NCI-H2171 (cell line): Measurements from ENCODE around the gene LDLR.
"Not testable (repeated sequence)": the region's sequence is repeated elsewhere in the genome, so short reads cannot be mapped to it uniquely, and the experiment has no call there.

ENCODE experiments used
- DNase-seq: peaks from one replicate; lab custom pipeline; 2025; lab: John Stamatoyannopoulos, UW

Gene LDLR

DNA sequence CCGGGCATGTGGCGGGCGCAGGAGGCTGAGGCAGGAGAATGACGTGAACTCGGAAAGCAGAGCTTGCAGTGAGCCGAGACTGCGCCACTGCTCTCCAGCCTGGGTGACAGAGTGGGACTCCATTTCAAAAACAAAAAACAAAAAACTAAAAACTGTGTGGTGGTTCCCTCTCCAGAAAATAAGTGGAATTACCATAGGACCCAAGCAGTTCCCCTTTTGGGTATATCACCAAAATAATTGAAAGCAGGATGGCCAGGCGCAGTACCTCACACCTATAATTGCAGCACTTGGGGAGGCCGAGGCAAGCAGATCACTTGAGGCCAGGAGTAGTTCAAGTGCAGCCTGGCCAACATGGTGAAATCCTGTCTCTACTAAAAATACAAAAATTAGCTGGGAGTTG, 15.7 kb upstream of the LDLR start:
- no peak for DNase-seq

- not testable (repeated sequence) for DNase-seq
These were observed 12.5 kb upstream of the LDLR start for GRCh38 chr19:11076792-11077191.

- DNase-seq = no peak
These were observed 10.4 kb upstream of the LDLR start for GRCh38 chr19:11078893-11079292.

- DNase-seq = no peak
These were observed 9.3 kb upstream of the LDLR start for GRCh38 chr19:11079999-11080398.

DNA sequence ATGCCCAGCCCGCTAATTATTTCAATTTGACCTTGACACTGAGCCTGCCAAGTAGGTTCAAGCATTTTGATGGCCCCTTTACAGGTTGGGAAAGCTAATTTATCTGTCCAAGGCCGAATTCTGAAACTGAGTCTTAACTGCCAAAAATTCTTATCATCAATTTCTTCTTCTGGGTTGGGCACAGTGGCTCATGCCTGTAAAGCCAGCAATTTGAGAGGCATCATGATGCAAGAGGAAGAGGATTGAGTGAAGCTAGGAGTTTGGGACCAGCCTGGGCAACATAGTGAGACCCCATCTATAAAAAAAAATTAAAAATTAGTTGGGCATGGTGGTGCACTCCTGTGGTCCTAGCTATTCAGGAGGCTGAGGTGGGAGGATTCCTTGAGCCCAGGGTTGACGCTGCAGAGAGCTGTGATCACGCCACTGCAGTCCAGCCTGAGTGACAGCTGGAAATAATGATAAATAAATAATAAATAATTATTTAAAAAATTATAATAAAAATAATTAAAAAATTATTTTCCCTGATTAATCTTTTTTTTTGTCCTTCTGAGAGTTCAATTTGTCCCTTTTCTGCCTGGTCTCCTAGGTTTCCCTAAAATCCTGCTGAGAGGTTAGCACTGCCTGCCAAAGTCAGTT, 1.3 kb upstream of the LDLR start:
- DNase-seq = no peak

DNA sequence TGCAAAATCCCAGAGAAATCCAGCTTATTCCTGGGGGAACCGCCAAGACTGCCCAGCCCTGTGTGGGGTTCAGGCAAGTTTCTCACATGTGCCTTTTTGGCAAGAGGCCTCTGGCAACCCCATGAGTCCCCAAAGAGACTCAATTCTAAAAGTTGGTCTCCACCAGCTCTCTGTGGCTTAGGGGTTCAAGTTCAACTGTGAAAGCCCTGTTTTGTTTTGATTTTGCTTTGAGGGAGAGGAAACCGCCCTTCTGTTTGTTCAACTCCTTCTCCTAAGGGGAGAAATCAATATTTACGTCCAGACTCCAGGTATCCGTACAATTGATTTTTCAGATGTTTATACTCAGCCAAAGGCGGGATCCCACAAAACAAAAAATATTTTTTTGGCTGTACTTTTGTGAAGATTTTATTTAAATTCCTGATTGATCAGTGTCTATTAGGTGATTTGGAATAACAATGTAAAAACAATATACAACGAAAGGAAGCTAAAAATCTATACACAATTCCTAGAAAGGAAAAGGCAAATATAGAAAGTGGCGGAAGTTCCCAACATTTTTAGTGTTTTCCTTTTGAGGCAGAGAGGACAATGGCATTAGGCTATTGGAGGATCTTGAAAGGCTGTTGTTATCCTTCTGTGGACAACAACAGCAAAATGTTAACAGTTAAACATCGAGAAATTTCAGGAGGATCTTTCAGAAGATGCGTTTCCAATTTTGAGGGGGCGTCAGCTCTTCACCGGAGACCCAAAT, 583 bp upstream of the LDLR start:
- DNase-seq = no peak

DNA sequence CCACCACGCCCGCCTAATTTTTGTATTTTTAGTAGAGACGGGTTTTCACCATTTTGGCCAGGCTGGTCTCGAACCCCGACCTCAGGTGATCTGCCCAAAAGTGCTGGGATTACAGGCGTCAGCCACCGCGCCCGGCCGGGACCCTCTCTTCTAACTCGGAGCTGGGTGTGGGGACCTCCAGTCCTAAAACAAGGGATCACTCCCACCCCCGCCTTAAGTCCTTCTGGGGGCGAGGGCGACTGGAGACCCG, 676 bp downstream of the LDLR start:
- DNase-seq = not testable (repeated sequence)

- peak; percentile 94 for DNase-seq
These were observed 1.2 kb downstream of the LDLR start for GRCh38 chr19:11090264-11090996.

DNA sequence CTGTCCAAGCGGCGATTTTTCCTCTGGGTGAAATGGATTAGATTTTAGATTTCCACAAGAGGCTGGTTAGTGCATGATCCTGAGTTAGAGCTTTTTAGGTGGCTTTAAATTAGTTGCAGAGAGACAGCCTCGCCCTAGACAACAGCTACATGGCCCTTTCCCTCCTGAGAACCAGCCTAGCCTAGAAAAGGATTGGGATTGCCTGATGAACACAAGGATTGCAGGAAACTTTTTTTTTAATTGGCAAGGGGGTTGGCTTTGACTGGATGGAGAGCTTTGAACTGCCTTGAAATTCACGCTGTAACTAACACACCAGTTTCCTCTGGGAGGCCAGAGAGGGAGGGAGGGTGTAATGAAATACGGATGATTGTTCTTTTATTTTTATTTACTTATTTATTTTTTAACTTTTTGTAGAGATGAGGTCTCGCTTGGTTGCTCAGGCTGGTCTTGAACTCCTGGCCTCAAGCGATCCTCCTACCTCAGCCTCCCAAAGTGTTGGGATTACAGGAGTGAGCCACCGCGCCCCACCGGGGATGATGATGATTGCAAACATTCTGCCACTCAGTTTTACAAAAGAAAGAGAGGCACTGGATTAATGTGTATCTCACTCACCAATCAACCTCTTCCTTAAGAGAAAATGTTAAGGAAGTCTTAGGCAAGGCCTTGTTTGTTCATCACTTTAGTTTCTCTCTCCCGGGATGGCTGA, 1.9 kb downstream of the LDLR start:
- DNase-seq = no peak

DNA sequence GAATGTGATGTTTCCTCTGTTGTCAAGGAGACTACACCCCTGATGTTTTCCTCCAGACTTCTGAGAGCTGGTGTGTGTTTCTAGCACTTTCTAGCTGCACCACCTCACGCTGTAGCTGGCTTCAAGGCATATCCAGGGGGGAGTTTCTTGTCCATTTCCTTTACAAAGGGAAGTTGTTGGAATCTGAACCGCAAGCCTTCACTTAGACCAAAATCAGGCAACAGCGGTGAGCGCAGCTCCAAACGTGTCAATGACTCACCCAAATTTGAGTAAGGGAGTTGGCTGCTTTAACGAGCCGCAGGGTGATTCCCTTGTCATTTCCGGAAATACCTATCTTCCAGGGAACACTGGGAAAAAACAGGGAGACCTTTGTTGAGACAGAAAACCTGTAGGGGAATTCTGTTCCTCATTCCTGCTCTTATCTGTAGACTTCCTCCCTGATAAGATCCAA, 2.5 kb downstream of the LDLR start:
- DNase-seq = no peak

- DNase-seq = no peak
These were observed 2.9 kb downstream of the LDLR start for GRCh38 chr19:11092181-11092538.

DNA sequence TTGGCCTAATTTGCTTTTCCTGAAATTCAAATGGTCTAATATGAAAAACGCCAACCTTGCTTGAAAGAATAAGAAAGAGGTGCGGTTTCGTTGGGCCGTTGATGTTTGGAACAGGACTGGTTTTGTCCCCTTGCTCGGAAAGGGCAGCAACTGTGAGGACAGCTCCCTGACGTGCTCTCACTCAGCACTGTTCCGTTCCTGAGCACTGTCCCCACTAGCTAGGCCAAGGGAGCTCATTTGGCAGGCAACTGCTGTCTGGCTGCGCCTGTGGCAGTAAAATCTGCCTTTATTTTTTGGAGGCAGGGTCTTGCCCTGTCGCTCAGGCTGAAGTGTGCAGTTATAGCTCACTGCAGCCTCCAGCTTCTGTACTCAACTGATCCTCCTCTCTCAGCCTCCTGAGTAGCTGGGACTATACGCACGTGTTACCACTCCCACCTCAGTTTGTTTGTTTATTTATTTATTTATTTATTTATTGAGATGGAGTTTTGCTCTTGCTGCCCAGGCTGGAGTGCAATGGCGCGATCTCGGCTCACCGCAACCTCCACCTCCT, 4.5 kb downstream of the LDLR start:
- no peak for DNase-seq

DNA sequence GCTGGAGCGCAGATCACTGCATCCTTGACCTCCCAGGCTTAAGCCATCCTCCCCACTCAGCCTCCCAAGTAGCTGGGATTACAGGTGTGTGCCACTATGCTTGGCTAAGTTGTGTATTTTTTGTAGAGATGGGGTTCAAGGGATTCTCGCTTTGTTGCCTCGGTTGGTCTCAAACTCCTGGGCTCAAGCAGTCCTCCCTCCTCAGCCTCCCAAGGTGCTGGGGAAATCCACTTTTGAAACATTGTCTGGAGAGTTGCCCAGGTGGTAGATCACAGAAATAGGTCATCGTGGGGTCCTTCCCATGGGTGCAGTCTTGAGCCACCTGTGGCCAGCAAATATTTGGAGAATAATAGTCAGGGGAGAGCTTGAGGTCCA, 5.2 kb downstream of the LDLR start:
- DNase-seq = no peak

- no peak for DNase-seq
These were observed 7.1 kb downstream of the LDLR start for GRCh38 chr19:11096210-11096841.

DNA sequence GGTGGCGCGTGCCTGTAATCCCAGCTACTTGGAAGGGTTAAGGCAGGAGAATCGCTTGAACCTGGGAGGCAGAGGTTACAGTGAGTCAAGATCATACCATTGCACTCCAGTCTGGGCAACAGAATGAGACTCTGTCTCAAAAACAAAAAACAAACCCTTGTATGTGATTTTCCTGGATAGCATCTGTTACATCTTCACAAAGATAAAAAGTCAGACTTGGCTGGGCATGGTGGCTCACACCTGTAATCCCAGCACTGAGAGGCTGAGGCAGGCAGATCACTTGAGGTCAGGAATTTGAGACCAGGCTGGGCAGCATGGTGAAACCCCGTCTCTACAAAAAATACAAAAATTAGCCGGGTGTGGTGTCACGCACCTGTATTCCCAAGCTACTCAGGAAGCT, 8.1 kb downstream of the LDLR start:
- DNase-seq = not testable (repeated sequence)

GRCh38 chr19:11098327-11098726, 9.1 kb downstream of the LDLR start:
- DNase-seq = no peak

DNA sequence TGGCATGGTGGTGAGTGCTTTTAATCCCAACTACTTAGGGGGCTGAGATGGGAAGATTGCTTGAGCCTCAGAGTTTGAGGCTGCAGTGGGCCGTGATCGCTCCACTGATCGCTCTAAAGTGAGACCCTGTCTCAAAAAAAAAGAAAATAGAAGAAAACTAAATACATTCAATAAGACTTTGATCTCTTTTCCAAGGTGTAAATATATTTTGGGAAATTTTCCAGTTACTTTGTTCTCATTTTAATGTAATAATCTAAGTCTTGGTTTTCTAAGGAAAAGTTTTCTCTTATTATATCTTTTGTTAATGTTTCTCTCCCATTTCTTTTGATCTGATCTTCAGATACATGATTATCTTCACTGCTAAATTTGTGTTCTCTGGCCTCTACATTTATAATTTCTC, 9.6 kb downstream of the LDLR start:
- DNase-seq = no peak

- DNase-seq = no peak
These were observed 10.8 kb downstream of the LDLR start for GRCh38 chr19:11100049-11100448.

GRCh38 chr19:11101057-11101456, 11.8 kb downstream of the LDLR start:
- DNase-seq = no peak

DNA sequence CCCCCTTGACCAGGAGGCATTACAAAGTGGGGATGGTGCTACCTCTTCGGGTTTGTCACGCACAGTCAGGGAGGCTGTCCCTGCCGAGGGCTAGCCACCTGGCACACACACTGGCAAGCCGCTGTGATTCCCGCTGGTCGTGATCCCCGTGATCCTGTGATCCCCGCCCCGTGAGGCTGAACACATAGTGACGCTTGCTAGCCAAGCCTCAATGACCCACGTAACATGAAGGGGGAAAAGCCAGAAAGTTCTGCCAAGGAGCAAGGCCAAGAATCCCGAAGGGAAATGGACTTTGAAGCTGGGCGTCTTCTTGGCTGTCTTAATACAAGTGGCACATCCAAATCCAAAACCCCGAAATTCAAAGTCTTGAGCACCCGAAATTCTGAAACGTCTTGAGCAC, 13.7 kb downstream of the LDLR start:
- DNase-seq = no peak

DNA sequence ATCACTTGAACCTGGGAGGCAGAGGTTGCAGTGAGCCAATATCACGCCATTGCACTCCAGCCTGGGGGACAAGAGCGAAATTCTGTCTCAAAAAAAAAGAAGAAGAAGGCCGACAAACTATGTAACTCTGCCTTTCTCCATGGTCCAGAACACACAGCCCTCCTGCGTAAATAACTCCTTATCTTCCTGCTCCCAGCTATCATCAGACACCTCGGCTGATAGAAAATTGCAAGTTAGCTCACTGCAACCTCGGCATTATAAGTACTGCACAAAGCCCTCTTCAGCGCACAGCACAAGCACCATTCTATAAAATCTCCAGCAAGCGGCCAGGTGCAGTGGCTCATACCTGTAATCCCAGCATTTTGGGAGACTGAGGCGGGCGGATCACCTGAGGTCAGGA, 14.4 kb downstream of the LDLR start:
- not testable (repeated sequence) for DNase-seq

- no peak for DNase-seq
These were observed 15.9 kb downstream of the LDLR start for GRCh38 chr19:11105014-11105636.
